ENCODE measurements around the gene SLX4IP. TPM values are rescaled to one million over a fixed set of nuclear protein-coding genes. Genes with fewer than 3 reads are reported as not detected.

Gene SLX4IP
- total and polyA plus RNA-seq, 2 donors (not counting 3 experiments of a cell fraction or from before 2014, with no cell fraction given): 1.9 to 4.5 TPM

DNA sequence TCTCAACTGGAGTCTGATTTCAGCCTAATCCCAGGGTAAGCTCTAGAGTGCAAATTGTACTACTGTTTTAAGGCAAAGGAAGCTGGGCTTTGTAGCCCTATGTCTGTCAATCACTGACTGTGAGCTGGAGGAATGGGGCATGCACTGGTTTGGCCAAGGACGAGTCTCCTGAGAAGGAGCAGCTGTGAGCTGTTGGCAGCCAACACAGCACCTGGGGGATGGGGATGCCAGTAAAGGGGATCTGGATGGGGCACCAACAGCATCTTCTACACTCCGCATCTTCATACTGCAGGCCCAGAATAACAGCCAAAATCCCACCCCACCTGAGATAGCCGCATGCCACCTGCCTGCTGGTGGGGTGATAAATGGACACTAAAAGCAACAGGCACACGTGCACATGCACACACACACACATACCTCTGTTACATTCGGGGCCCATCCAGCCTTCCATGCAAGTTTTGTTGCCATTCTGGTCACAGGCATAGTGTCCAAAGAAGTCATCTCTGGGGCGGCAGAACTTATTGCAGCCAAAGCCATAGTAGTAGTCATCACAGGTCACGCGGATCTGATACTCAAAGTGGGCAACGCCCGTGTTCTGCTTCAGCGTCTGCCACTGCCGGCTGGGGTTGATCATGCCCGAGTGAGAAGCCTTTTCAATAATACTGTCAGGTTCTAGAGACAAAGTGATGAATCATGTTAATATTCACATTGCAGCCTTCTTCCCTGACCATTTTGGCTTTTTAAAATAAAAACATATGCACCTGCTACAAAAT, 223.1 kb downstream of the SLX4IP start:
- TF ChIP-seq MYC (IDR thresholded peaks at IDR 0.05; ENCODE audit: low read depth, low read length): no peak
- TF ChIP-seq GATA2 (IDR thresholded peaks at IDR 0.05; ENCODE audit: insufficient read depth, insufficient read length, low read depth, low read length): no peak
- TF ChIP-seq FOS (IDR thresholded peaks at IDR 0.05; ENCODE audit: borderline replicate concordance, insufficient read depth, low read length): no peak
- no peak for TF ChIP-seq POLR2AphosphoS5 (IDR thresholded peaks at IDR 0.05; ENCODE audit: insufficient read depth, low read depth, low read length)
- TF ChIP-seq POLR2A (IDR thresholded peaks at IDR 0.05; ENCODE audit: low read depth, low read length): no peak
- no peak for TF ChIP-seq MAX (IDR thresholded peaks at IDR 0.05; ENCODE audit: insufficient read depth, insufficient read length)
- TF ChIP-seq JUN (IDR thresholded peaks at IDR 0.05; ENCODE audit: borderline replicate concordance, insufficient read depth, insufficient read length, low read depth): no peak
- no peak for TF ChIP-seq CTCF (IDR thresholded peaks at IDR 0.05; ENCODE audit: extremely low read depth in 1 of 2, insufficient read depth in 1 of 2, low read depth in 1 of 2, low read length in 2 of 2)
- no peak for TF ChIP-seq EZH2 (IDR thresholded peaks at IDR 0.05; ENCODE audit: borderline replicate concordance, low read depth, low read length, severe bottlenecking)
- POLR2A ChIA-PET: no interaction called here
- Histone ChIP-seq H2AFZ (ENCODE audit: low read depth, low read length) (no peak overlapping the region), H4K20me1 (replicated peaks; ENCODE audit: control insufficient read depth, extremely low read depth, insufficient read depth, low read length) (no peaks in the 10 kb centered on the region), H3K36me3 (ENCODE audit: control insufficient read depth in 2 of 2, extremely low read depth in 1 of 2, insufficient read depth in 2 of 2, low read length in 2 of 2) (peaks cover 20 to 49% of the 10 kb centered on the region in 2 experiments), H3K79me2 (ENCODE audit: control insufficient read depth, insufficient read depth, low read length) (peaks cover 27% of the 10 kb centered on the region), H3K4me1 (ENCODE audit: control insufficient read depth, extremely low read depth, insufficient read depth, low read length) (peaks cover 20% of the 10 kb centered on the region), H3K9ac (replicated peaks; ENCODE audit: extremely low read depth, insufficient read depth, low read length) (no peak overlapping the region), H3K4me3 (replicated peaks in 1 of 3; ENCODE audit: insufficient read depth in 1 of 3, low read depth in 1 of 3, low read length in 3 of 3) (no peak overlapping the region), H3K9me1 (replicated peaks; ENCODE audit: control insufficient read depth, extremely low read depth, insufficient read depth, low read length) (no peaks in the 10 kb centered on the region), H3K9me3 (replicated peaks; ENCODE audit: control insufficient read depth, insufficient read depth, low read length) (no peaks in the 10 kb centered on the region), H3K4me2 (ENCODE audit: insufficient read depth, low read length) (no peak overlapping the region), H3K27ac (ENCODE audit: insufficient read depth, low read depth, low read length) (no peak overlapping the region), H3K27me3 (ENCODE audit: control insufficient read depth in 2 of 2, insufficient read depth in 2 of 2, low read length in 2 of 2) (no peaks in the 10 kb centered on the region)
- CTCF ChIA-PET: no interaction called here
- dilution Hi-C loops (cut with MboI; ENCODE audit: extremely low pct_ligation_motif_present, low sequenced_read_pairs) (no loop called here), intact Hi-C loops (cut with micrococcal nuclease) (no loop called here)
- FAIRE-seq: peak; percentile 53
- BruUV-seq (replicated peaks): no TSS peak
- no peak for DNase-seq (ENCODE audit: low read depth, low spot score)
